T-helper 2 cell treated with Interferon-gamma antibody and Interleukin-4, amounts not matched to agents 5 μg/mL and 100 μg/mL, for 36 hours (primary cell): ENCODE results near the gene TMEM92.

ENCODE experiments used
- DNase-seq: peaks from one replicate; pipeline ENCODE4 v3.0.0; 2021; ENCODE audit warnings: low spot score
- H3K27ac Mint-ChIP-seq: one replicate; pipeline ENCODE4 v1.8.0; 2021; ENCODE audit warnings: mild to moderate bottlenecking, mixed read lengths
- H3K27me3 Mint-ChIP-seq: one replicate; pipeline ENCODE4 v1.8.0; 2021; ENCODE audit warnings: low read depth, mixed read lengths
- H3K36me3 Mint-ChIP-seq: one replicate; pipeline ENCODE4 v1.8.0; 2021; ENCODE audit warnings: low read depth, mixed read lengths
- H3K4me1 Mint-ChIP-seq: one replicate; pipeline ENCODE4 v1.8.0; 2021; ENCODE audit warnings: low read depth, mixed read lengths
- H3K4me3 Mint-ChIP-seq: one replicate; pipeline ENCODE4 v1.8.0; 2022; ENCODE audit warnings: mild to moderate bottlenecking, moderate library complexity, mixed read lengths
- H3K9me3 Mint-ChIP-seq: one replicate; pipeline ENCODE4 v1.8.0; 2021; ENCODE audit warnings: mixed read lengths

TMEM92 gene

GRCh38 chr17:50257676-50258224, 16.5 kb upstream of the TMEM92 start:
- Mint-ChIP-seq H3K27ac (no peak overlapping the region), H3K36me3 (no peaks in the 10 kb centered on the region), H3K27me3 (peaks cover 14% of the 10 kb centered on the region), H3K4me1 (no peaks in the 10 kb centered on the region), H3K9me3 (no peaks in the 10 kb centered on the region), H3K4me3 (no peak overlapping the region)
- DNase-seq = no peak

- H3K4me1 Mint-ChIP-seq = no peaks in the 10 kb centered on the region
- no peaks in the 10 kb centered on the region for H3K36me3 Mint-ChIP-seq
- no peaks in the 10 kb centered on the region for H3K9me3 Mint-ChIP-seq
- H3K27me3 Mint-ChIP-seq = peaks cover 15% of the 10 kb centered on the region
- H3K4me3 Mint-ChIP-seq = no peak overlapping the region
- H3K27ac Mint-ChIP-seq = no peak overlapping the region
- no peak for DNase-seq
These were observed 15.4 kb upstream of the TMEM92 start for GRCh38 chr17:50258647-50259476.

- no peak for DNase-seq
- Mint-ChIP-seq H3K27me3 (peaks cover 15% of the 10 kb centered on the region), H3K27ac (no peak overlapping the region), H3K36me3 (no peaks in the 10 kb centered on the region), H3K4me3 (no peak overlapping the region), H3K9me3 (no peaks in the 10 kb centered on the region), H3K4me1 (no peaks in the 10 kb centered on the region)
These were observed 14.6 kb upstream of the TMEM92 start for GRCh38 chr17:50259477-50260324.

GRCh38 chr17:50260501-50260911, 13.8 kb upstream of the TMEM92 start:
- Mint-ChIP-seq H3K9me3 (no peaks in the 10 kb centered on the region), H3K27ac (no peak overlapping the region), H3K27me3 (peaks cover 15% of the 10 kb centered on the region), H3K4me3 (no peak overlapping the region), H3K4me1 (no peaks in the 10 kb centered on the region), H3K36me3 (no peaks in the 10 kb centered on the region)
- no peak for DNase-seq

- Mint-ChIP-seq H3K27me3 (peaks cover 13% of the 10 kb centered on the region), H3K4me1 (no peaks in the 10 kb centered on the region), H3K27ac (no peak overlapping the region), H3K4me3 (no peak overlapping the region), H3K36me3 (no peaks in the 10 kb centered on the region), H3K9me3 (no peaks in the 10 kb centered on the region)
- DNase-seq = no peak
These were observed 13.0 kb upstream of the TMEM92 start for GRCh38 chr17:50261051-50261915.

- no peak for DNase-seq
- Mint-ChIP-seq H3K36me3 (no peaks in the 10 kb centered on the region), H3K9me3 (no peaks in the 10 kb centered on the region), H3K4me3 (no peak overlapping the region), H3K27ac (no peak overlapping the region), H3K4me1 (no peaks in the 10 kb centered on the region), H3K27me3 (peaks cover 8% of the 10 kb centered on the region)
These were observed 12.1 kb upstream of the TMEM92 start for GRCh38 chr17:50262001-50262794.

- Mint-ChIP-seq H3K4me1 (no peaks in the 10 kb centered on the region), H3K27me3 (peaks cover 8% of the 10 kb centered on the region), H3K27ac (no peak overlapping the region), H3K4me3 (no peak overlapping the region), H3K36me3 (no peaks in the 10 kb centered on the region), H3K9me3 (no peaks in the 10 kb centered on the region)
- DNase-seq = no peak
These were observed 10.7 kb upstream of the TMEM92 start for GRCh38 chr17:50263331-50264262.

GRCh38 chr17:50264263-50265113, 9.8 kb upstream of the TMEM92 start:
- Mint-ChIP-seq H3K36me3 (no peaks in the 10 kb centered on the region), H3K27ac (no peak overlapping the region), H3K27me3 (peaks cover 8% of the 10 kb centered on the region), H3K4me1 (no peaks in the 10 kb centered on the region), H3K9me3 (no peaks in the 10 kb centered on the region), H3K4me3 (no peak overlapping the region)
- DNase-seq = no peak

- Mint-ChIP-seq H3K36me3 (no peaks in the 10 kb centered on the region), H3K9me3 (no peaks in the 10 kb centered on the region), H3K27ac (no peak overlapping the region), H3K4me1 (peaks cover 3% of the 10 kb centered on the region), H3K27me3 (peaks cover 8% of the 10 kb centered on the region), H3K4me3 (no peak overlapping the region)
- no peak for DNase-seq
These were observed 9.1 kb upstream of the TMEM92 start for GRCh38 chr17:50265212-50265611.

- DNase-seq = no peak
- no peaks in the 10 kb centered on the region for H3K9me3 Mint-ChIP-seq
- no peaks in the 10 kb centered on the region for H3K36me3 Mint-ChIP-seq
- H3K4me3 Mint-ChIP-seq = no peak overlapping the region
- peaks cover 8% of the 10 kb centered on the region for H3K27me3 Mint-ChIP-seq
- no peak overlapping the region for H3K27ac Mint-ChIP-seq
- H3K4me1 Mint-ChIP-seq = peaks cover 3% of the 10 kb centered on the region
These were observed 8.5 kb upstream of the TMEM92 start for GRCh38 chr17:50265690-50266315.

GRCh38 chr17:50266384-50267073, 7.7 kb upstream of the TMEM92 start:
- Mint-ChIP-seq H3K9me3 (no peaks in the 10 kb centered on the region), H3K27me3 (peaks cover 8% of the 10 kb centered on the region), H3K4me1 (peaks cover 3% of the 10 kb centered on the region), H3K36me3 (no peaks in the 10 kb centered on the region), H3K4me3 (no peak overlapping the region), H3K27ac (no peak overlapping the region)
- no peak for DNase-seq
